Trophoblast cell (in vitro differentiated cells and primary cell): ENCODE measurements around the gene MSH4.
"Not testable (repeated sequence)": the region's sequence is repeated elsewhere in the genome, so short reads cannot be mapped to it uniquely, and the experiment has no call there.

Source experiments
- DNase-seq, 2 donors: peaks; one replicate each; pipeline ENCODE4 v3.0.0-alpha.2; 2016
- H2AFZ ChIP-seq: 2 replicates; pipeline ENCODE4 v1.6.1; 2013; ENCODE audit warnings: low read length, moderate library complexity, mild to moderate bottlenecking; ENCODE audit not compliant: insufficient read depth, poor library complexity
- H2AK5ac ChIP-seq: 2 replicates; pipeline ENCODE4 v1.6.1; 2013; ENCODE audit warnings: mild to moderate bottlenecking, low read length
- H2BK120ac ChIP-seq: 2 replicates; pipeline ENCODE4 v1.6.1; 2013; ENCODE audit warnings: low read length, mild to moderate bottlenecking, moderate library complexity; ENCODE audit not compliant: insufficient read depth, poor library complexity
- H2BK12ac ChIP-seq: 2 replicates; pipeline ENCODE4 v1.6.1; 2013; ENCODE audit warnings: mild to moderate bottlenecking, low read length, moderate library complexity
- H2BK5ac ChIP-seq: 2 replicates; pipeline ENCODE4 v1.6.1; 2013; ENCODE audit warnings: low read length, low read depth, moderate library complexity, mild to moderate bottlenecking; ENCODE audit not compliant: poor library complexity
- H3K14ac ChIP-seq: 2 replicates; pipeline ENCODE4 v1.6.1; 2013; ENCODE audit warnings: mild to moderate bottlenecking, low read length
- H3K18ac ChIP-seq: 2 replicates; pipeline ENCODE4 v1.6.1; 2013; ENCODE audit warnings: mild to moderate bottlenecking, low read length
- H3K23ac ChIP-seq: 2 replicates; pipeline ENCODE4 v1.6.1; 2013; ENCODE audit warnings: low read length
- H3K27ac ChIP-seq: 2 replicates; pipeline ENCODE4 v1.5.1; 2013; ENCODE audit warnings: low read depth, mild to moderate bottlenecking, inconsistent platforms, low read length, moderate library complexity
- H3K27me3 ChIP-seq: 2 replicates; pipeline ENCODE4 v1.6.1; 2013; ENCODE audit warnings: inconsistent platforms, mild to moderate bottlenecking, low read length, moderate library complexity; ENCODE audit not compliant: insufficient read depth
- H3K36me3 ChIP-seq, 2 experiments: 1 replicate in 1 of 2; 2 replicates in 1 of 2; pipeline ENCODE4 v1.6.1; 2013; ENCODE audit warnings: low read length in 2 of 2, mild to moderate bottlenecking in 2 of 2, moderate library complexity in 1 of 2; ENCODE audit not compliant: insufficient read depth in 2 of 2, control insufficient read depth in 1 of 2
- H3K4ac ChIP-seq: 2 replicates; pipeline ENCODE4 v1.6.1; 2013; ENCODE audit warnings: low read depth, mild to moderate bottlenecking, low read length, moderate library complexity
- H3K4me1 ChIP-seq, 2 experiments: 1 replicate in 1 of 2; 2 replicates in 1 of 2; pipeline ENCODE4 v1.6.1; 2013; ENCODE audit warnings: low read length in 2 of 2, mild to moderate bottlenecking in 2 of 2, moderate library complexity in 1 of 2; ENCODE audit not compliant: insufficient read depth in 2 of 2, control insufficient read depth in 1 of 2
- H3K4me2 ChIP-seq: 2 replicates; pipeline ENCODE4 v1.6.1; 2013; ENCODE audit warnings: inconsistent platforms, mild to moderate bottlenecking, low read length, moderate library complexity
- H3K4me3 ChIP-seq: 2 replicates; pipeline ENCODE4 v1.5.1; 2013; ENCODE audit warnings: mild to moderate bottlenecking, low read depth, low read length, inconsistent platforms
- H3K79me1 ChIP-seq: one replicate; pipeline ENCODE4 v1.6.1; 2013; ENCODE audit warnings: low read length
- H3K79me2 ChIP-seq: 2 replicates; pipeline ENCODE4 v1.6.1; 2013; ENCODE audit warnings: low read length, mild to moderate bottlenecking; ENCODE audit not compliant: control insufficient read depth, insufficient read depth, poor library complexity
- H3K9ac ChIP-seq: 2 replicates; pipeline ENCODE4 v1.6.1; 2013; ENCODE audit warnings: mild to moderate bottlenecking, low read length
- H3K9me3 ChIP-seq: 2 replicates; pipeline ENCODE4 v1.6.1; 2013; ENCODE audit warnings: low read depth, mild to moderate bottlenecking, control low read depth, inconsistent platforms, low read length; ENCODE audit not compliant: insufficient read depth
- H4K12ac ChIP-seq: 2 replicates; pipeline ENCODE4 v1.6.1; 2013; ENCODE audit warnings: low read depth, mild to moderate bottlenecking, low read length, moderate library complexity
- H4K8ac ChIP-seq: 2 replicates; pipeline ENCODE4 v1.6.1; 2013; ENCODE audit warnings: low read depth, mild to moderate bottlenecking, low read length, moderate library complexity
- H4K91ac ChIP-seq: one replicate; pipeline ENCODE4 v1.6.1; 2013; ENCODE audit warnings: low read depth, mild to moderate bottlenecking, low read length, moderate library complexity
- WGBS: extraction: QIAGEN DNeasy Blood & Tissue Kit; methylation state at CpG from one replicate; pipeline ENCODE4 v1.1.7; 2013; ENCODE audit warnings: missing lambda C conversion rate; ENCODE audit not compliant: insufficient read length, insufficient coverage; ENCODE audit errors: extremely low coverage; 5-methylcytosine and 5-hydroxymethylcytosine counted together

Gene MSH4

DNA sequence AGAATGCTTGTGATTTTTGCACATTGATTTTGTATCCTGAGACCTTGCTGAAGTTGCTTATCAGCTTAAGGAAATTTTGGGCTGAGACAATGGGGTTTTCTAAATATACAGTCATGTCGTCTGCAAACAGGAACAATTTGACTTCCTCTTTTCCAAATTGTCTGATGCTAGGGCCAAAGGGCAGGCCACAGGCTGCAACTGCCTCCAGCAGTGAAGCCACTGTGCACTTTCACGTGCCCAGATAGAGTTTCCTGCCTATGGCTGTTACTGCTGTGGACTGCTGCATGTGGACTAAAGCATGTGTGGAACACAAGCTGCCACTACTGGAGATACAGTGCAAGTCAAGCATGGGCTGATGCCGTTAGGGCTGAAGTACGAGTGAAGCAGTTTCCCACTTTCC lies 146.4 kb downstream of the MSH4 start:
- not testable (repeated sequence) for H3K4me1 ChIP-seq, H3K79me1 ChIP-seq, H4K91ac ChIP-seq, H3K9me3 ChIP-seq, H2BK5ac ChIP-seq, H3K18ac ChIP-seq, H3K4ac ChIP-seq, H3K9ac ChIP-seq, DNase-seq, H3K27ac ChIP-seq, H3K36me3 ChIP-seq, H3K4me2 ChIP-seq, H2AFZ ChIP-seq, H3K4me3 ChIP-seq, H2AK5ac ChIP-seq, H4K8ac ChIP-seq, H3K79me2 ChIP-seq, H2BK120ac ChIP-seq, H3K14ac ChIP-seq, H3K27me3 ChIP-seq, H3K23ac ChIP-seq, H2BK12ac ChIP-seq, H4K12ac ChIP-seq
- WGBS: no CpG with 5 or more reads among the region's 4 CpGs

DNA sequence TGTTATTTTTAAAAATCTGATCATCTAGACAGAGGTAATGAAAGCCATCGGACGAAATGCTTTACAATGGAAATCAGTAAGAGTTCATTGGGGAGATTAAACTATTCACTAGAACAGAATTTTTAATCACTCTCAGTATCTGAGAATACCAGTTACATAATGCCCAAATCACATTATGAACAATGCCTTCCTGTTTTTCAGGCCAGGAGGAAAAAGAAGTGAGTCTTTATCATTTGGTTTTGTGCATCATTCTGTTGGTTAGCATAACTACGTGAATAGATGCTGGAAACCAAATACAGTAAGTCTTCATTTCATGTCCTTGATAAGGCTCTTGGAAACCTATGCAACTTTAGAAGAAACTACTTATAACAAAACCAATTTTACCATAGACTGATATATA lies 153.5 kb downstream of the MSH4 start:
- Histone ChIP-seq H3K27me3 (no peaks in the 10 kb centered on the region), H3K9me3 (no peaks in the 10 kb centered on the region), H2AFZ (no peak overlapping the region), H2AK5ac (no peak overlapping the region), H3K23ac (no peak overlapping the region), H4K91ac (no peak overlapping the region), H3K27ac (no peak overlapping the region), H3K18ac (no peak overlapping the region), H3K36me3 (no peaks in the 10 kb centered on the region), H2BK5ac (no peak overlapping the region), H3K79me1 (no peaks in the 10 kb centered on the region), H2BK120ac (no peak overlapping the region), H3K4me2 (no peak overlapping the region), H4K8ac (no peak overlapping the region), H3K4me3 (no peak overlapping the region), H2BK12ac (no peak overlapping the region), H3K79me2 (no peaks in the 10 kb centered on the region), H3K4me1 (no peaks in the 10 kb centered on the region), H4K12ac (no peak overlapping the region), H3K14ac (no peak overlapping the region), H3K4ac (no peak overlapping the region), H3K9ac (no peak overlapping the region)
- DNase-seq: no peak
- WGBS: no CpG with 5 or more reads among the region's 3 CpGs

DNA sequence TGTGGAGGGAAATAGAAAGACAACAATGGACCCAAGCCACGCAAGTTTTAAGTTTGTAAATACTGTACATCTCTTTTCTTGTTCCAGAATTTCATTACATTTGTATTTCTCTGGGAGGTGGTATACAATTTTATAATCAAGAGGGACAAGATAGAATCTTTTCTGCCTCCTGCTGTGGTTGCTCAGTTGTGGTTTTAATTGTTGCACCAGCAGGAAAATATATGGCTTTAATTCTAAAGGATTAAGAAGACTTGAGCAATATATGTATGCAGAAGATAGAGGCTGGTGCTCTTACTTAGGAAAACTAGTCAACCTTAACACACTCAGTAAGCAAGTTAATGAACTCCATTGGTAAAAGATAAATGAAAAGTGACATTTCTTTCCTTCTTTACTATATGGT lies 155.3 kb downstream of the MSH4 start:
- H2BK5ac ChIP-seq: no peak overlapping the region
- no peak overlapping the region for H4K8ac ChIP-seq
- no peaks in the 10 kb centered on the region for H3K79me1 ChIP-seq
- no peaks in the 10 kb centered on the region for H3K9me3 ChIP-seq
- H3K23ac ChIP-seq: no peak overlapping the region
- no peak overlapping the region for H4K12ac ChIP-seq
- no peaks in the 10 kb centered on the region for H3K4me1 ChIP-seq
- H3K27me3 ChIP-seq: no peaks in the 10 kb centered on the region
- H2AK5ac ChIP-seq: no peak overlapping the region
- H3K9ac ChIP-seq: no peak overlapping the region
- H3K18ac ChIP-seq: no peak overlapping the region
- H3K4ac ChIP-seq: no peak overlapping the region
- DNase-seq: no peak
- H3K4me3 ChIP-seq: no peak overlapping the region
- H2BK12ac ChIP-seq: no peak overlapping the region
- H4K91ac ChIP-seq: no peak overlapping the region
- H3K14ac ChIP-seq: no peak overlapping the region
- WGBS: no CpG with 5 or more reads among the region's 1 CpG
- no peaks in the 10 kb centered on the region for H3K79me2 ChIP-seq
- H3K27ac ChIP-seq: no peak overlapping the region
- H3K4me2 ChIP-seq: no peak overlapping the region
- H2AFZ ChIP-seq: no peak overlapping the region
- H3K36me3 ChIP-seq: no peaks in the 10 kb centered on the region
- no peak overlapping the region for H2BK120ac ChIP-seq

DNA sequence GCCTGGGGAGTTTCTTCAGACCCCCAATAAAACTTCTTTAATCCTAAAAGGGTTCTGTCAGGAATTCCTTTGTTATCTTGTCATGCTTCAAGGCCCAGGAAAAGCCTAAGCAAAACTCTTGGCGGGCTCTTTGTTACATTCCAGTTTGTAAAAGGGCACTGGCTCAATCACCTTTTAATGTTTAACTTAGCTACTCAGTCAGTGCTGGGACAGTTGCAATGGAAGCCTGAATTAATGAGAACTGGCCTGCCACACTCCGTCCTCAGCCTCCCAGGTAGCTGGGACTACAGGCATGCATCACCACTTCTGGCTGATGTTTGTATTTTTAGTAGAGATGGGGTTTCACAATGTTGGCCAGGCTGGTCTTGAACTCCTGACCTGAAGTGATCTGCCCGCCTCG lies 156.8 kb downstream of the MSH4 start:
- H4K8ac ChIP-seq: no peak overlapping the region
- H2BK12ac ChIP-seq: no peak overlapping the region
- H2AFZ ChIP-seq: no peak overlapping the region
- H3K23ac ChIP-seq: no peak overlapping the region
- no CpG with 5 or more reads among the region's 4 CpGs for WGBS
- H3K4me3 ChIP-seq: no peak overlapping the region
- H3K9ac ChIP-seq: no peak overlapping the region
- no peaks in the 10 kb centered on the region for H3K79me1 ChIP-seq
- no peak overlapping the region for H3K14ac ChIP-seq
- no peak overlapping the region for H3K27ac ChIP-seq
- H2BK5ac ChIP-seq: no peak overlapping the region
- no peaks in the 10 kb centered on the region for H3K79me2 ChIP-seq
- H3K18ac ChIP-seq: no peak overlapping the region
- H3K36me3 ChIP-seq: no peaks in the 10 kb centered on the region
- no peak overlapping the region for H4K12ac ChIP-seq
- no peak overlapping the region for H4K91ac ChIP-seq
- no peak overlapping the region for H3K4ac ChIP-seq
- H3K4me1 ChIP-seq: no peaks in the 10 kb centered on the region
- no peaks in the 10 kb centered on the region for H3K27me3 ChIP-seq
- no peak for DNase-seq
- no peak overlapping the region for H2AK5ac ChIP-seq
- no peak overlapping the region for H2BK120ac ChIP-seq
- H3K4me2 ChIP-seq: no peak overlapping the region
- no peaks in the 10 kb centered on the region for H3K9me3 ChIP-seq

DNA sequence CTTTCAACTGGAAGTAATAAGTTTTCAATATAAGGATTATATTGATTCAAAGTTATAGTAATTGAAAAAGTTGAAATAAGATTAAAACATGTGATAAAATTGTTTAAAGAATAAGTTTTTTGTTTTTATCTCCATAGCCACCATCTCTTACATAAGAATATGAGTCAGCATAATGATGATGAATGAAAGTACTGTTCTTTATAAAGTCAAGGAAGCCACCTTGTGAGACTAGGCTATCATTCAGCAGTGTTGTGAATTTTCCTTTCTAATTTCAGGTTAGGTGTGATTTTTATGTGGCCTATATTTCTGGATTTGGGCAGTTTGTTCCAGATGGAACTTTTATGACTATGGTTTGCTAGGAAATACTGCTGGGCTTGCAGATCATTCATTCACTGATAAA lies 157.9 kb downstream of the MSH4 start:
- Histone ChIP-seq H3K79me1 (no peaks in the 10 kb centered on the region), H2BK120ac (no peak overlapping the region), H3K4me1 (no peaks in the 10 kb centered on the region), H3K79me2 (no peaks in the 10 kb centered on the region), H3K4ac (no peak overlapping the region), H3K27me3 (no peaks in the 10 kb centered on the region), H2BK12ac (no peak overlapping the region), H3K36me3 (no peaks in the 10 kb centered on the region), H3K9ac (no peak overlapping the region), H3K18ac (no peak overlapping the region), H3K9me3 (no peaks in the 10 kb centered on the region), H4K12ac (no peak overlapping the region), H3K23ac (no peak overlapping the region), H4K8ac (no peak overlapping the region), H3K14ac (no peak overlapping the region), H3K4me2 (no peak overlapping the region), H3K27ac (no peak overlapping the region), H2AFZ (no peak overlapping the region), H3K4me3 (no peak overlapping the region), H2AK5ac (no peak overlapping the region), H2BK5ac (no peak overlapping the region), H4K91ac (no peak overlapping the region)
- DNase-seq: no peak
